ENCODE measurements around the gene CCDC38. TPM values are rescaled to one million over a fixed set of nuclear protein-coding genes. Genes with fewer than 3 reads are reported as not detected.
A peak's percentile ranks its signal among the peaks of the same experiment; 100 is the strongest.

The CCDC38 gene
- total RNA-seq, 1 experiment from 2014 or later = 0.35 TPM

GRCh38 chr12:95863337-95863736, 79.1 kb downstream of the CCDC38 start:
- Histone ChIP-seq H3K27me3 (ENCODE audit: insufficient read depth, low read depth) (no peaks in the 10 kb centered on the region), H3K27ac (no peak overlapping the region), H3K4me3 (no peak overlapping the region), H3K4me2 (no peak overlapping the region), H3K36me3 (ENCODE audit: low read depth) (peaks cover 52% of the 10 kb centered on the region), H2AFZ (no peak overlapping the region), H3K4me1 (replicated peaks; ENCODE audit: insufficient read depth) (peaks cover 16% of the 10 kb centered on the region), H3F3A (ENCODE audit: insufficient read depth, low read depth) (peaks cover 20% of the 10 kb centered on the region; the same call in 1 of the 2 replicates), H3K79me2 (ENCODE audit: low read depth) (peaks cover 60% of the 10 kb centered on the region), H3K9me2 (ENCODE audit: insufficient read depth) (no peaks in the 10 kb centered on the region), H4K20me1 (ENCODE audit: insufficient read depth) (peaks cover 15% of the 10 kb centered on the region), H3K9me3 (ENCODE audit: insufficient read depth, low read depth) (no peaks in the 10 kb centered on the region)
- no peak for DNase-seq
- intact Hi-C loops (cut with micrococcal nuclease; ENCODE audit: unreplicated experiment) = no loop called here
- no TSS peak for BruUV-seq (replicated peaks)
- TF ChIP-seq CTCF (conservative IDR thresholded peaks at IDR 0.05) (no peak), EZH2 (IDR thresholded peaks at IDR 0.05; ENCODE audit: low read depth) (no peak)
- POLR2A ChIA-PET (ENCODE audit: unreplicated experiment) = no interaction called here
- CTCF ChIA-PET = no interaction called here

- peaks cover 15% of the 10 kb centered on the region for H4K20me1 ChIP-seq (ENCODE audit: insufficient read depth)
- no peak for DNase-seq
- H3K4me2 ChIP-seq = no peak overlapping the region
- peaks cover 60% of the 10 kb centered on the region for H3K79me2 ChIP-seq (ENCODE audit: low read depth)
- no peak overlapping the region for H3K4me3 ChIP-seq
- no peak overlapping the region for H2AFZ ChIP-seq
- intact Hi-C loops (cut with micrococcal nuclease; ENCODE audit: unreplicated experiment) = no loop called here
- CTCF ChIA-PET = interaction anchor here (0.5 kb wide), 1 partner anchor 151 kb away, joined by 4 read pairs; no protein-coding TSS in a partner anchor
- H3K36me3 ChIP-seq (ENCODE audit: low read depth) = peaks cover 48% of the 10 kb centered on the region
- BruUV-seq (replicated peaks) = no TSS peak
- H3F3A ChIP-seq (ENCODE audit: insufficient read depth, low read depth) = peaks cover 20% of the 10 kb centered on the region; the same call in 1 of the 2 replicates
- no peaks in the 10 kb centered on the region for H3K9me2 ChIP-seq (ENCODE audit: insufficient read depth)
- H3K27me3 ChIP-seq (ENCODE audit: insufficient read depth, low read depth) = no peaks in the 10 kb centered on the region
- H3K27ac ChIP-seq = no peak overlapping the region
- POLR2A ChIA-PET (ENCODE audit: unreplicated experiment) = no interaction called here
- no peaks in the 10 kb centered on the region for H3K9me3 ChIP-seq (ENCODE audit: insufficient read depth, low read depth)
- TF ChIP-seq CTCF (conservative IDR thresholded peaks at IDR 0.05) (no peak), EZH2 (IDR thresholded peaks at IDR 0.05; ENCODE audit: low read depth) (no peak)
- H3K4me1 ChIP-seq (replicated peaks; ENCODE audit: insufficient read depth) = peaks cover 16% of the 10 kb centered on the region
These were observed 80.4 kb downstream of the CCDC38 start for GRCh38 chr12:95862038-95862437.

- Histone ChIP-seq H3K9me2 (ENCODE audit: insufficient read depth) (no peaks in the 10 kb centered on the region; the same call in 1 of the 2 replicates), H3K79me2 (ENCODE audit: low read depth) (peaks cover 60% of the 10 kb centered on the region), H2AFZ (no peak overlapping the region), H3K9me3 (ENCODE audit: insufficient read depth, low read depth) (no peaks in the 10 kb centered on the region), H3K36me3 (ENCODE audit: low read depth) (peaks cover 41% of the 10 kb centered on the region), H3K4me2 (peak overlapping the region; percentile 95), H3K27ac (peak overlapping the region; percentile 77), H3K27me3 (ENCODE audit: insufficient read depth, low read depth) (no peaks in the 10 kb centered on the region), H3K4me1 (replicated peaks; ENCODE audit: insufficient read depth) (peaks cover 16% of the 10 kb centered on the region), H4K20me1 (ENCODE audit: insufficient read depth) (peaks cover 12% of the 10 kb centered on the region), H3F3A (ENCODE audit: insufficient read depth, low read depth) (peaks cover 17% of the 10 kb centered on the region; the same call in 1 of the 2 replicates), H3K4me3 (peak overlapping the region; percentile 94)
- ChIA-PET CTCF (no interaction called here), POLR2A (ENCODE audit: unreplicated experiment) (interaction anchor here (0.6 kb wide), 1 partner anchor 54 kb away, joined by 5 read pairs; no protein-coding TSS in a partner anchor)
- no TSS peak for BruUV-seq (replicated peaks)
- intact Hi-C loops (cut with micrococcal nuclease; ENCODE audit: unreplicated experiment) = loop anchor here (2.0 kb wide), 1 partner anchor 45 kb away; no protein-coding TSS in a partner anchor
- no peak for TF ChIP-seq EZH2 (IDR thresholded peaks at IDR 0.05; ENCODE audit: low read depth)
- no peak for TF ChIP-seq CTCF (conservative IDR thresholded peaks at IDR 0.05)
- no peak for DNase-seq
These were observed 82.2 kb downstream of the CCDC38 start for GRCh38 chr12:95859947-95860850.
